ENCODE results near the gene PPP2R5E.

DNA sequence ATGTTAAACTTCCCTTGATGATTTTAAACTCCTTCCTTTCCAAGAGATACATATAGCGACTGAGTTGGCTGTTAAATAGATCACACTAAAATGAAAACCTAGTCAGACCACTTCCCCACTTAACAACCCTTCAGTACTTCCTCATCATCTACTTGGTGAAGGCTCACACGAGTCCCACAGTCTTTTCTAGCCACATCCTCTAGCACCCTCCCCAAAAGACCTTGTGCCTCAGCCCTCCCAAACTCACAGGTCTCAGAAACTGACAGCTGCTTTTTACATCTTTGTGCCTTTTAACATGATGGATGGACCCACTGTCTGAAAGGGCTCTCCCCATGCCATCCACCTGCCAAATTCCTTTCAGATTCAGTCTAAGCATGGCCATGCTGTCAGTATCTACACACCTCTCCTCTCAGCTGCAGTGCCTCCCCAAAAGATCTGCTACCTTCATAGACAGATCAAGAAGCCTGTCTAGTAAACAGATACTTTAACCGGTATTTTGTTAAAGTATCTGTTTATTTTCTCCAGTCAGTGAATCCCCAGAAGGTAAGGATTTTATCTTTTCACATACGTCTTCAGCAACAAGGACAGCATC is 159.3 kb downstream of the PPP2R5E start:
- TF ChIP-seq, protein P1, sequence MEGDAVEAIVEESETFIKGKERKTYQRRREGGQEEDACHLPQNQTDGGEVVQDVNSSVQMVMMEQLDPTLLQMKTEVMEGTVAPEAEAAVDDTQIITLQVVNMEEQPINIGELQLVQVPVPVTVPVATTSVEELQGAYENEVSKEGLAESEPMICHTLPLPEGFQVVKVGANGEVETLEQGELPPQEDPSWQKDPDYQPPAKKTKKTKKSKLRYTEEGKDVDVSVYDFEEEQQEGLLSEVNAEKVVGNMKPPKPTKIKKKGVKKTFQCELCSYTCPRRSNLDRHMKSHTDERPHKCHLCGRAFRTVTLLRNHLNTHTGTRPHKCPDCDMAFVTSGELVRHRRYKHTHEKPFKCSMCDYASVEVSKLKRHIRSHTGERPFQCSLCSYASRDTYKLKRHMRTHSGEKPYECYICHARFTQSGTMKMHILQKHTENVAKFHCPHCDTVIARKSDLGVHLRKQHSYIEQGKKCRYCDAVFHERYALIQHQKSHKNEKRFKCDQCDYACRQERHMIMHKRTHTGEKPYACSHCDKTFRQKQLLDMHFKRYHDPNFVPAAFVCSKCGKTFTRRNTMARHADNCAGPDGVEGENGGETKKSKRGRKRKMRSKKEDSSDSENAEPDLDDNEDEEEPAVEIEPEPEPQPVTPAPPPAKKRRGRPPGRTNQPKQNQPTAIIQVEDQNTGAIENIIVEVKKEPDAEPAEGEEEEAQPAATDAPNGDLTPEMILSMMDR (IDR thresholded peaks at IDR 0.05) = no peak
- no peak for TF ChIP-seq POLR2A (IDR thresholded peaks at IDR 0.05)

Measured in breast epithelium (tissue), 3 donors.